NOMO-1 treated with dmso at 0.1 percent for 144 hours (cell line): Measurements from ENCODE around the gene DCP2.

Source experiments
- DNase-seq: peaks from one replicate; lab custom pipeline; 2025; ENCODE audit not compliant: unreplicated experiment; lab: John Stamatoyannopoulos, UW

The DCP2 gene

DNA sequence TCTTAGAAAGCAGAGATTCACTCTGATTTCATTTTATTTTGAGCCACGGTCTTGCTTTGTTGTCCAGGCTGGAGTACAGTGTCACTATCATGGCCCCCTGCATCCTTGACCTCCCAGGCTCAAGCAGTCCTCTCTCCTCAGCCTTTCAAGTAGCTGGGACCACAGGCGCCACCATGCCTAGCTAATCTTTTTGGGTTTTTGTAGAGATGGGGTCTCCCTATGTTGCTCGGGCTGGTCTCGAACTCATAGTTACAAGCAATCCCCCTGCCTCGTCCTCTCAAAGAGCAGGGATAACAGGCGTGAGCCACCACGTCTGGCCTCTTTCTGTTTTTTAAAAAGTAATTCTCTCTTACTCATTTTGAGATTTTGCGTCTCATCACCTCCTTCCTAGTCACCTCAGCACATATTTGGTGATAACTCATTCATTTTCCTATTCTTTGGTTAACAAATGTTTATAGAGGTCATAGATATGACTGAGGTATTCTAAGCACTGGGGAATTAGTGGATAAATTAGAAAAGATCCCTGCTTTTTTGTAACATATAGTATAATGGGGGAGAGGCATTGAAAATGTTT is 10.8 kb upstream of the DCP2 start:
- DNase-seq: no peak

DNA sequence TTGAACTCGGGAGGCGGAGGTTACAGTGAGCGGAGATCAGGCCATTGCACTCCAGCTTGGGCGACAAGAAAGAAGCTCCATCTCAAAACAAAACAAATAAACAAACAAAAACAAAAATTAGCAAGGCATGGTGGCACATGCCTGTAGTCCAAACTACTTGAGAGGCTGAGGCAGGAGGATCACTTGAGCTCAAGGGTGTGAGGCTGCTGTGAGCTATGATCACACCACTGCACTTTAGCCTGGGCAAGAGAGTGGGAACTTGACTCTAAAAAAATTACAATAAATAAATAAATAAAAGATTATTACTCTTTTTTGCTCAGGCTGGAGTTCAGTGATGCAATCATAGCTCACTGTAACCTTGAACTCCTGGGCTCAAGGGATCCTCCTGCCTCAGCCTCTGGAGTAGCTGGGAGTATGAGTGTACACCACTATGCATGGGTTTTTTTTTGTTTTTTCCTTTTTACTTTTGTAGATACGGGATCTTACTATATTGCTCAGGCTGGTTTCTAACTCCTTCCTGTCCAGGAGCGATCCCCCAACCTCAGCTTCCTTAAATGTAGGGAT is 9.0 kb upstream of the DCP2 start:
- DNase-seq: no peak

DNA sequence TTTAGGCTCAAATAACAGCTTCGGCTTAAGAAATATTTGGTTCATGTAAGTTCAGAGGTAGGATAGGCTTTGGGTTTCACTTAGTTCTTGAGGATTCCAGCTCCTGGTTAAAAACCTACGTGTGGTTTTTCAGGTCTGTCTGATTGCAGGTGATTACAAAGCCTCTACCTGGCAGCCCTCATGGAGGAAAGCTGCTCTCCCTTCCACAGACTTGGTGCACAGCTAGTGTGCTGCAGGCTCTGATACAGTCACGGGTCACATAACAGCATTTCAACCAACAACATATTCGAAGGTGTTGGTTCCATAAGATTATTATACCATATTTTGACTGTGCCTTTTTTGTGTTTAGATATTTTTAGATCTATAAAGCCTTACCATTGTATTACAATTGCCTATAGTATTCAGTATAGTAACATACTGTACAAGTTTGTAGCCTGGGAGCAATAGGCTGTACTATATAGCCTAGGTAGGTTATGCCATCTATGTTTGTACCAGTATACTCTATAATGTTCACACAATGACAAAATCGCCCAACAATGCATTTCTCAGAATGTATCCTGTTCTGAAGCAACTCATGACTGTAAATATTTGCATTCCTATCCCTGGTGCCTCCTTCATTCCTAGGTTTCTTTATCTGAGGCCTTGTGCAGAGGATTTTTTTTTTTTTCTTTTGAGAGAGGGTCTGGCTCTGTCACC is 8.0 kb upstream of the DCP2 start:
- no peak for DNase-seq

DNA sequence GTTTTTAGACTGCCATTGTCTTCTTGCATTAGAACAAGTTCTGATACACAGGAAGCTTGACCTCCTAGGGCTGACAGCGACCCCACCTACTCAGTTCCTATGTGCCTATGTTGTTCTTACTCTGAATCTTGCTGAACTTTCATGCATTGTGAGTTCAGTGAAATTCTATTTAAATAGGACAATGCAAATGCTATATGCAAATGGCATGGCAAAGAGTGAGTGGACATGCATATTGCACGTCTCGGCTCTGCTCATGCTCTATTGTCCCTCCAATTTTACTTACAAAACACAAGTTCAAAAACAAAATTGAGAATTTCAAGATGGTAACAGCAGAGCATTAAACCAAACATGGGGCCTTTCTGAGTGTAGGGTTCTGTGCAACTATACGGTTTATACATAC is 5.3 kb upstream of the DCP2 start:
- no peak for DNase-seq

DNA sequence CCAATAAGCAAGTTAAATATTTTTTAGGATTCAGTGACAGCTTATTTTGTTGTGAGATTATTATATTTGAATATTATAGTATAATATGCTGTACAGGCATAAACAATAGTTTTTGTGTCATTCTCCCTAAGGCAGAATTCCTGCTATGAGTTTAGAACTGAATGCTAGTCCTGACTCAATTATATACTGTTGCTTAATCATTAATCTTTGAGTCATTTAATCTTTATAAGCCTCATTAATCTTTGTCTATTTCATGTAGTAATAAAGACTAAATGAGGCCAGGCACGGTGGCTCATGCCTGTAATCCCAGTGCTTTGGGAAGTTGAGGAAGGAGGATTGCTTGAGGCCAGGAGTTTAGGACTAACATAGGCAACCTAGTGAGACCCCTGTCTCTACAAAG is 3.6 kb upstream of the DCP2 start:
- DNase-seq: no peak

DNA sequence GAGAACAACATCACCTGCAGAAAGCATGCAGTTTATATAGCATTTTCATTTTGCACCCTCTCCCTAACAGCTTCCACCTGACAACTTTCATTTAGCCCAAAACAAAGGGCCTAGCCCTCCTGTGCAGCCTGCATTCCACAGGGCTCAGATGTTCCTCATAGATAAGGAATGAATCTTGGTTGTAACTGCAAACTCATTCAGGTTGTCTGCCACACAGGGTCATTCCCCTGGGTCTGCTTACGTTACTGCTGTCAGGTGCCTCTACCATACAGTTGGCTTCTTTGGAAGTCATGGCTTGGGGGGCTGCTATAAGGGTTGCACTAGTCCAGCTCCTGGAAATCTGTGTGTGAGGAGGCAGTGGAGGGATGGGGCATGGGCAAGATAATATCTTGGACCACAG is 2.7 kb upstream of the DCP2 start:
- DNase-seq: no peak

DNA sequence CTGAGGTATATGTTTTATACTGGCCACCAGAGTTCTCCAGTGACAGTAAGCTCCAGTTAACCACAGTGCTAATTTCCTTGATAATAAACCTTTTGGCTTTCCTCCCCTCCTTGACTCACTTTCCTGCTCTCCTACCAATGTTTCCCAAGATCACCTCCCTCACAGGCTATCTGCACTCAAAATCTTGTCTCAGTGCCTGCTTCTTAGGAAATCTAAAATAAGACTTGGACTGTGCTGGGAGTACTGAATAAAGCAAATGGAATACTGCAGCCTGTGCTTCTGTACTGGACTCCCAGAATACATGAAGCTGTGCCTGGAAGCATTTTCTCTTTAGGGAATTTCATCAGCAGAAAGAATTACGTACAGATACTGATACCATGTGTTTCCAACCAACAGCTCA is 1.7 kb upstream of the DCP2 start:
- no peak for DNase-seq

DNA sequence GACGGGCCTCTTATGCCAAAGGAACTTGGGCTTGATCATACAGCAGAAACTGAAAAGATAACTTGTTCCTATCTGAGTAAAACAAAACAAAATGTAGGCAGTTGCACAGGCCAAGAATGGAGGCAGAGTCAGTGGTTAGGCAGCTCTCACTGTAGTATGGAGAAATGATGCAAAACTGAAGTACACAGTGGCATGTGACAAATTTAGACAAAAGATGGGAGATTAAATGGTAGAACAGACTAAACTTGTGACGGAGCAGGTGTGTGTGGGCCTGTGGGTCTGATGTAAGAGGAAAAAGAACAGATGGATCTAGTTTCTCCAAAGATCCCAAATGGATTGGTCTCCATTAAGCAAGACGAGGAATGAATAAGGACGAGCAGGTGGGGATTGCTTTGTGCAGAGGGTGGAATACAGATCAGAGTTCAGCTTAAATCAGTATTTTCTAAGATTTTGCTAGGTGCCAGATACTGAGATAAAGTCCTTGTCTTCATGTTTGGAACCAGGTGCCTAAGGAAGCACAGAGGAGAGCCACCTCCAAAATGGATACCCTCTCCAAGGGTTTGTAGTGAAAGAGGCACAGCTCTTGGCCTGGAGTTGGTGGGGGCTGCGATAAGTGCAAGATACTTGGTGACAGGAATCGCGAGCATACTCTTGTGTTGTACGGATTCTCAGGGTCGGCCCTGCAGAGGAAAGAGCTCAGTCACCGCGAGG is 722 bp upstream of the DCP2 start:
- peak; percentile 81 for DNase-seq

DNA sequence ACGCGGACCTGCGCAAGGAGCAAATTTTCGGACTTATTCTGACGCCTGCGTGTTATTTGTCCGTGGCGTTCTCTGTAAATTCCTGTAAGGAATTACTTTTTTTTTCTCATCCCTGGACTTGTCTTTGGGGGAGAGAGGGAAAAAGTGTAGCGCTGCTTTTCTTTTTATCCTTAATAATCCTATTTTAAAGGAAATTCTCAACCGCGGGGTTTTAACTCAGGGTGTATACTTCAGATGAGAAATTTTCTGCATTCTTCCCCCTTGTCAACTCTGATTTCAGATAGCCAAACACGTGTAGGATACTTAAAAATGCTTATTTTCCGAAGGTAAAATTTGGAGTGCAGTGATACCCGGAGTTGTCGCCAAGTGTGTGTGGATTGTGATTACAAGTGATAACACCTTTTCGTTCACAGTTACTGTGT is 853 bp downstream of the DCP2 start:
- no peak for DNase-seq

DNA sequence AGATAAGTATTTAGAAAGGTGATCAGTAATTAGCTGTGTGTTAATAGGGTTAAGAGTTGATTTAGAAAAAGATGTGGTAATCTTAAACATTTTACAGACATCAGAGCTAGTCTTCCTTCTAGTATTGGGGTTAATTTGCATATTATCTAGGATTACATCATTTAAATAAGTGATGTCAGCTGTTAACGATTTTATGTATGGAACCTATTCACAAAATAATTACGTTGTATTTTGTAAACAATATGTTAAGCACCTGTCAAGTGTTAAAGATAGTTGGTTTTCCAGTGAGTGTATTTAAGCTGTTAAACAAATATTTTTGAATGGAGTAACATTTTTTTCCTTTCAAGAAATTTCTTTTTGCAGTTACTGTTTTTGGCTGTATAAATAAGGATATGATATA is 2.2 kb downstream of the DCP2 start:
- DNase-seq: no peak

DNA sequence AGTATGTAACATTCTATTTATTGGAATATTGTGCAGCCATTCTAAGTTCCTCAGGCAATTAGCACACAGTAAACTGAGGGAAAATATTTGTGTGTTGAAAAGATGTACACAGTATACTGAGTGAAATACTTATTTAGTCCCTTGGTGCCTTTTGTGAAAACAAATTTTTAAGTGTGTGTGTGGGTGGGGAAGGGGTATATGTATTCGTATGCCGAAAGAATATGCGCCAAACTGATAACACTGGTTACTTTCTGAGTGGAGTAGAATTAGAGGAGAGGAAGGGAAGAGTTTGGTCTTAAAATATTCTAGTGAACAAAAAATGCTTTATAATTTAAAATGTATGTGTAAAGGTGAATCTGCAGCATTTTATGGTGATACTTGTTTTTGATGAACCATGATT is 3.1 kb downstream of the DCP2 start:
- no peak for DNase-seq

DNA sequence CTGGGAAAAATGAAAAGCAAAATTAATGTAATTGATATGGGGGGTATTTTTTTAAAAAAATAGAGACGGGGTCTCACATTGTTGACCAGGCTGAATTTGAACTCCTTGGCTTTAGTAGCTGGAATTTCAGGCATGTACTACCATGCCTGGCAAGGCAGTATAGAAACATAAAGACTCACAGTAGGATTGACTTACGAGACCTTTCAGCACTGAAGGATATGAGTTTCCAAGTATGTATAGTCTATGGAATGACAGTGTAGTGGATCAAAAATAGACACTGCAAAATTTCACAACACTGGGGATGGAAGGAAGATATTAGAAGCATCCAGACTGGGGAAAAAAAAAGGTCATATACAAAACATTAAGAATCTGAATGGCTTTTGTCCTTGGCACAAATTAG is 6.8 kb downstream of the DCP2 start:
- no peak for DNase-seq

DNA sequence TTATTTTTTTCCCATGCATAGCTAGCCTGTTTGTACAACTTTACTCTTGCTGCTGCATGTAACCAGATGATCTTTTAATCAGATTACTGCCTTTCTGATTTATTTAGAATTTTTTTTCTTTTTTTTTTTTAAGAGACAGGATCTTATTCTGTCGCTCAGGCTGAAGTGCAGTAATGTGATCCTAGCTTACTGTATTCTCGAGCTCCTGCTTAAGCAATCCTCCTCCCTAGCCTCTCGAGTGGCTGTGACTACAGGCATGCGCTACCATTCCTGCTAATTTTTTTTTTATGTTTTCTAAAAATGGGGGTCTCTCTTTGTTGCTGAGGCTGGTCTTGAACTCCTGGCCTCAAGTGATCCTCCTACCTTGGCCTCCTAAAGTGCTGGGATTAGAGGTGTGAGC is 9.6 kb downstream of the DCP2 start:
- no peak for DNase-seq

DNA sequence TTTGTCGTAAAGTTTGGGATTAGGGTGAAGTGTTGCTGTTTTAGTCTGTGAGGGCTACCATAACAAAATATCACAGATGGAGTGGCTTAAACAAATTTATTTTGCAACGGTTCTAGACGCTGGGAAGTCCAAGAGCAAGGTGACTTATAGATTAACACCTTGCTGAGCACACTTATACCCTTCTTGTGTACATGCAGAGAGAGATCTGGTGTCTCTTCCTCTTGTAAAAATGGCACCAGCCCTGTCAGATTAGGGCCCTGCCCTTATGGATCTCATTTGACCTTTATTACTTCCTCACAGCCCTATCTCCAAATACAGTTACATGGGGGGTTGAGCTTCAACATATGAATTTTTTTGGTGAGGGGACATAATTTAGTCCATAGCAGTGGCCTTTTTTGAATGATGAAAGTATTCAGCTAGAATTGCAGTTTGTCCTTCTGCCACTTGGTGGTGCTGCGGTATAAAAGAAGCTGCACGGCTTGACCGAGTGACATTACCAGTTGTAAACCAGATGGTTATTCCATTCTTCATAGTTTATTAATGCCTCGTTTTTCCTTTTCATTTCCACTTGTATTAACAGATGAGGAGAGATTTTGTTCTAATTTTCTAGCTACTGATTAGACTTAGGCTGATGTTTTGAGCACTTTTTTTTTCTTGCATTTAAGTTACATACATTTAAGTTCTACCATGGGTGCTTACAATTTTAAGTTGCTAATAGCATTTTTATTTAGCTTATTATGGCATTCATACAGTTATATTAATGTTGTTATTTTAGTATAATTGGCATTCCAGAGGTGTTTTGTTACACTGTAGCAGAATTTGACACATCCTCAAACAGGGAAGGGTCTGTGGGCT is 19.4 kb downstream of the DCP2 start:
- DNase-seq: no peak

DNA sequence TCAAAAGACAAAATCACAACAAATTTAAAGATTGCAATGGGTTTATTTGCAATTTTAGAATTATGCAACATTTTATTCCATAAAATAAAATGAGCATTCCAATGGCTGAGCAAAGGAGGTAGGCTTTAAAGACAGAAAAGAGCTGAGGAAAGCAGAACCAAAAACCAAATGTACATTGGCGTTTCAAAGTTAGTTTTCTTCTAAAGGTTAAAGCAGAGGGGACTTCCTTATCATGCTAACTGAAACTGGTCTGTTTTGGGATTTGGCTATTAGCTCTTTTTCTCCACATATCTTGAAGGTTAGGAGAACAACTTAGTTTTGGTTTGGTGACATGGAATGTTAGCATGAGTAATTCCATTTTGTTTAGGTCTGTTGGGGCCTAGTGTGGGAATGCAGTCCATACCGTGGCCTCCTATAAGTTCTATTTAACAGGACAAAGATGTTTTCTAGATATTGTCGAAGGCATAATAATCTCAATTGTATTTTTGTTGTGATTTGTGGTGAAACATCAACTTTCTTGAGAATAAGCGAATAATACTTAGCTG is 20.3 kb downstream of the DCP2 start:
- no peak for DNase-seq

DNA sequence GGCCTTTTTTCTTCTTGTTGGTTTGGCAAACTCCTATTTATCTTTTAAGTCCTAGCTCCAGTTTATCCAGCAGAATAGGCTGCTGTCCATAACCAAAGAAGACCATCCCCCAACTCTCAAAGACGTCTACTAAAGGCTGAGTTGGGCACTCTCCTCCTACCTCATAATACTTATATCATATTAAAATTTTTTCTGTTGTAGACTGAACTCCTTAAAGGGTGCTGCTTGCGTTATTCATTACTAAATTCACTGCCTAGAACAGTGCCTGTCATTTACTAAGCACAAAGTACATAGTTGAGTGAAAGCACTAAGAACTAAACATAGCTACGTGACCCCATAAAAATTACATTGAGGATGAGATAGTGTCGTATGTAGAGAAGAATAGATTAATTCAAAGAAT is 21.7 kb downstream of the DCP2 start:
- no peak for DNase-seq

DNA sequence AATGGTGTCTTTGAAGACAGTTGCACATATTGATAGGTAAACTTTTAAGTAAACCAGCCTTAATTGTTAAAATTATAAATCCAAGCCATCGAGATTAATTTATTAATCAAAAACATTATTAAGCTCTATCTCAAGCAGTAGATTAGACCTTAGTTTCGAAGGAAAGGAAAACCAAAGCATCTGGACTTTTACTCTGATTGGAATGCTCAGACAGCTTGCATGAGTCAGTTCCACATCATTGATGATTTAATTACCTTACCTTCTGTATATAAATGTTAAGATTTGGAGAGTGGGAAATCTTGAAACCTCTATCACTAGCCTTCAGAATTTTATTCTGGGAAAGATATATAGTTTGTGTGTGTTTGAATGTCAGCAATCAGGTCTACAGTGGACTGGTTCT is 23.9 kb downstream of the DCP2 start:
- no peak for DNase-seq

DNA sequence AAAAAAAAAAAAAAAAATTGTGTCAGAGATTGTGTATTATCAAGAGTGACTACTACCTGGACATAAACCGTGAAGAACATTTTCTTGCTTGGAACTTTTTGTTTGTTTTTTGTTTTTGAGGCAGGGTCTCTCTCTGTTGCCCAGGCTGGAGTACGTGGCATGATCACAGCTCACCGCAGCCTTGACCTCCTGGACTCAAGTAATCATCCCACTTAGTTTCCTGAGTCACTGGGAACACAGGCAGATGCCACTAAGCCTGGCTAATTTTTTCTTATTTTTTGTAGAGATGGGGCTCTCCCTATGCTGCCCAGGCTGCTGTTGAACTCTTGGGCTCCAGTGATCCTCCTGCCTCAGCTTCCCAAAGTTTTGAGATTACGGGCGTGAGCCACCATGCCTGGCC is 25.8 kb downstream of the DCP2 start:
- no peak for DNase-seq

DNA sequence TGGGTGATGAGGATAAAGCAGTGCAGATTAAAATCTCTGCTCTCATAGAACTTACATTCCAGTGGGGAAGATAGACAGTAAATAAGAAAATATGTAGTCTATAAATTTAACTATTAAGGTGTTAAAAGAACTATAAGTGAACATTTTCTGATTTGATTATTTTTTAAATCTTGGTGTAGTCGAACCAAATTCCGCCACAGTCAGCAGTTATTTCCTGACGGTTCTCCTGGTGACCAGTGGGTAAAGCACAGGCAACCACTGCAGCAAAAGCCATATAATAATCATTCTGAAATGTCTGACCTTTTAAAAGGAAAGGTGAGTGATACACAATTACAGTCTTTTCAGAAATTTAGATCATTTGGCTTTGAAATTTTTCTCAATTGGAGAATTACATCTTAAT is 27.2 kb downstream of the DCP2 start:
- no peak for DNase-seq

DNA sequence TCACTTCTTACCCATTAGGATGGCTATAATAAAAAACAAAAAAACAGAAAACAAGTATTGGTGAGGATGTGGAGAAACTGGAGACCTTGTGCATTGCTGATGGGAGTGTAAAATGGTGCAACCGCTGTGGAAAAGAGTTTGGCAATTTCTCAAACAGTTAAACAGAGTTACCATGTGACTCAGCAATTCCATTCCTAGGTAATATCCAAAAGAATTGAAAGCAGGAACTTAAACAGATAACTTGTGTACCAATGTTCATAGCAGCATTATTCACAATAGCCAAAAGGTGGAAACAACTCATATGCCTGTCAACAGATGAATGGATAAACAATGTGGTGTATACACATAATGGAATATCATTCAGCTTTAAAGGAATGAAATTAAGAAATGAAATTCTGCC is 28.9 kb downstream of the DCP2 start:
- no peak for DNase-seq
